Epithelial cell of alveolus of lung (primary cell): ENCODE measurements around the gene BLCAP. TPM values are rescaled to one million over a fixed set of nuclear protein-coding genes. Genes with fewer than 3 reads are reported as not detected.

Experiments used
- total RNA-seq: library from RNA; depleted of rRNA; stranded (reverse); fragments of >200 nt; gene quantifications from 2 replicates; pipeline ENCODE4 v1.2.1, GENCODE V29; 2015

The BLCAP gene
- total RNA-seq, result 20.4 and 23.1 TPM in 2 replicates

DNA sequence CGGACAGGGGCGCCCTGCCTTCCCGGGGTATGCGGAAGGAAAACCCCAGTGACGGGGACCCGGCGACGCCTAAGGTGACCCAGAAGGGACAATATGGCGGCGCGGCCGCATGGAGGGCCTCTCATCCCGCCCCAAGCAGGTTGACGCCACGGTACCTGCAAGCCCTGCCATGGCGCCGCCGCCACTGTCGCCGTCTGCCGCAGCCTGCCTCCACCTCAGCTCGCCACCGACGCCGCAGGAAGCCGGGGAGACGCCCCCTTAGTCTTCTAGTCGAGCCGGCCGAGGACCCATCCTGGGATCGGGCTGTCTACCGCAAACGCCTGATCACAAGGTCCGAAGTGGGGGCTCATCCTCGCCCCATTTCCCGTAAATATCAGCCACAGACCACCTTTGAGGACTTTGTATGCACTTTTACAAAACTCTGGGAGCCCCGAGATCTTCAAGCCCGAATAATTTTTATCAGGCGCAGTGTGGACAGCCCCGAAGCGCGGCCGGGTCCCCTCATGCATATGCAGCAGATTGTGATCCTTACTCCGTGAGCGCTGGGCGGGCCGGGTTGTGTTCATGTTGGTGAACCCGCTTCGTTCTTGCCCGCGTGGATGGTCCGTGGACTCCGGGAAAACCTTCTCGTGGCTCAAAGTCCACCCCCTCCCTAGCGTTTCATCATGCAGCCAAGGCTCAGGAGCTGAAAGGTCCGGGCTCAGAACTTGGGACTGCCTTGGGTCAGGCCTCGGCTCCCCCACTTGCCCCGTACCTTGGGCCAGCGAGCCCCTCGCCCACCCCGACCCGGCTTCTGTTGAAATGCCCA is at the start of gene BLCAP:
Gene BLCAP (minus strand): TSS at position 239 of the 808 bp plus-strand sequence. CDS start 8,702 bp downstream, outside the sequence.

DNA sequence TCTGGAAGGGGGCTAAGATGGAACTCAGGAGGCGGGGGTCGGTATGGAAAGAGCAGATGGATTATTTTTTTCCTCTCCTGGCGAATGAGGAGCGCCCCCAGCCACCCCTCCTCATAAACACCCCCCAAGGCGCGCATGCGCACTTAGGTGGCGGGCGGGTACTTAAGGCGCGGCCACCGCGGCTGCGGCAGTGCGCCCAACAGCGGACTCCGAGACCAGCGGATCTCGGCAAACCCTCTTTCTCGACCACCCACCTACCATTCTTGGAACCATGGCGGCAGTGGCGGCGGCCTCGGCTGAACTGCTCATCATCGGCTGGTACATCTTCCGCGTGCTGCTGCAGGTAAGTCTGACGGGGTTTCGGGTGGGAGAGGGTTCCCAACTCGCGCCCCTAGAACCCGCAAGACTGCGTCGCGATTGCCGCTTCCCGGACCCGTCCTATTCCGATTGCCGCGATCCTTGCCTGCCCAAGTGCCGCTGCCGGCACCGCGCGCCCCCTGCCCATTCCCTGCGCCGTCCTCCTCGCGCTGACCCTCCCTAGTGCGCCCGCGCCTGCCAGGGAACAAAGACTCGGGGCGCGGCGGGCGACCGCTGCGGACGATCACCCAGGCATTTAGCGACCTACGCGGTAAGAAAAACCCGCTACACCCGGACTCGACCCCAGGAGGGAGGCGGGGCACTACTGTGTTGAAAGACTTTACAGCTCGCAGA is 6.5 kb downstream of the BLCAP start, which contains the start of gene NNAT:
Gene NNAT (plus strand): TSS at position 190 of the 711 bp plus-strand sequence. CDS start 82 bp downstream, at position 272.

Other genes with a start within 250 kb of the BLCAP start
- 33.7 and 39.0 TPM in 2 replicates for gene MANBAL, start 238.2 kb downstream of the BLCAP start, total RNA-seq
- 13.1 and 44.4 TPM in 2 replicates for gene SRC, start 181.7 kb downstream of the BLCAP start, total RNA-seq
- gene NNAT, start 6.6 kb downstream of the BLCAP start, total RNA-seq, result 8.0 and 13.6 TPM in 2 replicates
- gene CTNNBL1, start 166.2 kb upstream of the BLCAP start, total RNA-seq, result 20.6 and 24.3 TPM in 2 replicates